Measurements from ENCODE around the gene SMIM5. TPM values are rescaled to one million over a fixed set of nuclear protein-coding genes. Genes with fewer than 3 reads are reported as not detected.

Gene SMIM5
- total and polyA plus RNA-seq, 2 donors (not counting 3 experiments of a cell fraction or from before 2014, with no cell fraction given) = not detected

DNA sequence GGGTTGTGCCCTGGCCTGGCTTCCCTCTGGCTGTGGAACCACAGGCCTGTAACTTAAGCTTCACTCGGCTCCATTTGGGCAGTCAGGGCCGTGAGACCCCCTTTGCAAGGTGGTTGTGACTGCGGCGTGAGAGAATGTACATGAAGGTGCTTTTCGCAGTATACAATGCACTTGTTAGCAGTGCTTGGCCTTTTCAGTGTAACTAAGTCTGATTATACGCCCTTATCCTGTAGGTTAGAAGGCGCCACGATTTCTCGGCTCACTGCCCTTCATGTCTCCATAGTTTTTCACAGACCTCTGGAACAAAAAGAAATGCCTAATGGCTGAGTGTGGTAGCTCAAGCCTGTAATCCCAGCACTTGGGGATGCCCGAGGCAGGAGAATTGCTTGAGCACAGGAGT is 47.2 kb downstream of the SMIM5 start:
- dilution Hi-C loops (cut with MboI; ENCODE audit: extremely low pct_ligation_motif_present, low sequenced_read_pairs) = no loop called here
- TF ChIP-seq POLR2A (IDR thresholded peaks at IDR 0.05; ENCODE audit: low read depth, low read length) = no peak
- TF ChIP-seq GATA2 (IDR thresholded peaks at IDR 0.05; ENCODE audit: insufficient read depth, insufficient read length, low read depth, low read length) = no peak
- TF ChIP-seq, protein P1, sequence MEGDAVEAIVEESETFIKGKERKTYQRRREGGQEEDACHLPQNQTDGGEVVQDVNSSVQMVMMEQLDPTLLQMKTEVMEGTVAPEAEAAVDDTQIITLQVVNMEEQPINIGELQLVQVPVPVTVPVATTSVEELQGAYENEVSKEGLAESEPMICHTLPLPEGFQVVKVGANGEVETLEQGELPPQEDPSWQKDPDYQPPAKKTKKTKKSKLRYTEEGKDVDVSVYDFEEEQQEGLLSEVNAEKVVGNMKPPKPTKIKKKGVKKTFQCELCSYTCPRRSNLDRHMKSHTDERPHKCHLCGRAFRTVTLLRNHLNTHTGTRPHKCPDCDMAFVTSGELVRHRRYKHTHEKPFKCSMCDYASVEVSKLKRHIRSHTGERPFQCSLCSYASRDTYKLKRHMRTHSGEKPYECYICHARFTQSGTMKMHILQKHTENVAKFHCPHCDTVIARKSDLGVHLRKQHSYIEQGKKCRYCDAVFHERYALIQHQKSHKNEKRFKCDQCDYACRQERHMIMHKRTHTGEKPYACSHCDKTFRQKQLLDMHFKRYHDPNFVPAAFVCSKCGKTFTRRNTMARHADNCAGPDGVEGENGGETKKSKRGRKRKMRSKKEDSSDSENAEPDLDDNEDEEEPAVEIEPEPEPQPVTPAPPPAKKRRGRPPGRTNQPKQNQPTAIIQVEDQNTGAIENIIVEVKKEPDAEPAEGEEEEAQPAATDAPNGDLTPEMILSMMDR (IDR thresholded peaks at IDR 0.05; ENCODE audit: extremely low read depth in 1 of 2, insufficient read depth in 1 of 2, low read depth in 1 of 2, low read length in 2 of 2) = no peak
- TF ChIP-seq POLR2AphosphoS5 (IDR thresholded peaks at IDR 0.05; ENCODE audit: insufficient read depth, low read depth, low read length) = no peak
- TF ChIP-seq JUN (IDR thresholded peaks at IDR 0.05; ENCODE audit: borderline replicate concordance, insufficient read depth, insufficient read length, low read depth) = no peak
- TF ChIP-seq MYC (IDR thresholded peaks at IDR 0.05; ENCODE audit: low read depth, low read length) = no peak
- TF ChIP-seq, protein P2, sequence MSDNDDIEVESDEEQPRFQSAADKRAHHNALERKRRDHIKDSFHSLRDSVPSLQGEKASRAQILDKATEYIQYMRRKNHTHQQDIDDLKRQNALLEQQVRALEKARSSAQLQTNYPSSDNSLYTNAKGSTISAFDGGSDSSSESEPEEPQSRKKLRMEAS (IDR thresholded peaks at IDR 0.05; ENCODE audit: insufficient read depth, insufficient read length) = no peak
- TF ChIP-seq EZH2 (IDR thresholded peaks at IDR 0.05; ENCODE audit: borderline replicate concordance, low read depth, low read length, severe bottlenecking) = no peak
- no peak for TF ChIP-seq FOS (IDR thresholded peaks at IDR 0.05; ENCODE audit: borderline replicate concordance, insufficient read depth, low read length)
- ChIA-PET CTCF (interaction anchor here (1.2 to 19.6 kb wide), 19 partner anchors 9 to 84 kb away, joined by 3 to 653 read pairs (median 9); partner anchors contain the start of genes GALK1, ITGB4, RECQL5 and SAP30BP), POLR2A (no interaction called here)
- Histone ChIP-seq H3K9ac (replicated peaks; ENCODE audit: extremely low read depth, insufficient read depth, low read length) (no peak overlapping the region), H3K9me1 (replicated peaks; ENCODE audit: control insufficient read depth, extremely low read depth, insufficient read depth, low read length) (no peaks in the 10 kb centered on the region), H3K4me3 (replicated peaks in 1 of 3; ENCODE audit: insufficient read depth in 1 of 3, low read depth in 1 of 3, low read length in 3 of 3) (no peak overlapping the region), H4K20me1 (replicated peaks; ENCODE audit: control insufficient read depth, extremely low read depth, insufficient read depth, low read length) (no peaks in the 10 kb centered on the region), H3K27ac (ENCODE audit: insufficient read depth, low read depth, low read length) (no peak overlapping the region), H3K4me1 (ENCODE audit: control insufficient read depth, extremely low read depth, insufficient read depth, low read length) (peaks cover 51% of the 10 kb centered on the region), H3K36me3 (ENCODE audit: control insufficient read depth in 2 of 2, extremely low read depth in 1 of 2, insufficient read depth in 2 of 2, low read length in 2 of 2) (peaks cover 0 to 8% of the 10 kb centered on the region in 2 experiments), H3K9me3 (replicated peaks; ENCODE audit: control insufficient read depth, insufficient read depth, low read length) (no peaks in the 10 kb centered on the region), H3K4me2 (ENCODE audit: insufficient read depth, low read length) (no peak overlapping the region), H3K27me3 (ENCODE audit: control insufficient read depth in 2 of 2, insufficient read depth in 2 of 2, low read length in 2 of 2) (no peaks in the 10 kb centered on the region), H2AFZ (ENCODE audit: low read depth, low read length) (no peak overlapping the region), H3K79me2 (ENCODE audit: control insufficient read depth, insufficient read depth, low read length) (peaks cover 67% of the 10 kb centered on the region)
- intact Hi-C loops (cut with micrococcal nuclease) = no loop called here
- DNase-seq (ENCODE audit: low read depth, low spot score) (no peak), FAIRE-seq (no peak)
- BruUV-seq (replicated peaks) = no TSS peak
